ENCODE data around the gene LIPE.

LIPE gene

DNA sequence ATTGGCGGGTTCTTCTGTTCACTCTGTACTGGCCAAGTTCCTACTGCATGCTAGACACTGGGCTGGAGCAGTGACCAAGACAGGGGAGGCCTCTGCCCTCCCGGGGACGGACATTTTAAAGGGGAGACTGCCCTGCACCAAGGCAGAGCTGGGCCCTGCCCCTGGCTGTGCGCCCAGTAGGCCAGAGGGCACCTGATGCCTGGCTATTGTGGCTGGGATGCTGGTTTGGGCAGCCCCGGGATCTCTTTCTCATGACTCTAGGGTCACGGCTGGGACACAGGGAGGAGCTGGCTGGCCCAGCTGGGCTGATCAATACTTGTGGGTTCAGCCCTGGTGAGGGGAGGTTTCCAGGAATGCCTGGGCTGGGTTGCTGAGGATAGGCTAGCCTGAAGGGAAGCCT lies 17.7 kb downstream of the LIPE start:
- DNase-seq = no peak
- no peak overlapping the region for H3K4me3 Mint-ChIP-seq
- H3K4me1 Mint-ChIP-seq = peaks cover 6% of the 10 kb centered on the region
- no peak for ATAC-seq
- H3K27me3 Mint-ChIP-seq = no peaks in the 10 kb centered on the region
- no peaks in the 10 kb centered on the region for H3K9me3 Mint-ChIP-seq
- peak overlapping the region in 1 of 2 donors; percentile 24 for H3K27ac Mint-ChIP-seq

GRCh38 chr19:42407816-42408175 lies 19.4 kb downstream of the LIPE start:
- no peak overlapping the region for H3K27ac Mint-ChIP-seq
- DNase-seq = no peak
- no peaks in the 10 kb centered on the region for H3K9me3 Mint-ChIP-seq
- ATAC-seq = no peak
- H3K27me3 Mint-ChIP-seq = no peaks in the 10 kb centered on the region
- H3K4me1 Mint-ChIP-seq = peaks cover 10% of the 10 kb centered on the region
- H3K4me3 Mint-ChIP-seq = no peak overlapping the region

DNA sequence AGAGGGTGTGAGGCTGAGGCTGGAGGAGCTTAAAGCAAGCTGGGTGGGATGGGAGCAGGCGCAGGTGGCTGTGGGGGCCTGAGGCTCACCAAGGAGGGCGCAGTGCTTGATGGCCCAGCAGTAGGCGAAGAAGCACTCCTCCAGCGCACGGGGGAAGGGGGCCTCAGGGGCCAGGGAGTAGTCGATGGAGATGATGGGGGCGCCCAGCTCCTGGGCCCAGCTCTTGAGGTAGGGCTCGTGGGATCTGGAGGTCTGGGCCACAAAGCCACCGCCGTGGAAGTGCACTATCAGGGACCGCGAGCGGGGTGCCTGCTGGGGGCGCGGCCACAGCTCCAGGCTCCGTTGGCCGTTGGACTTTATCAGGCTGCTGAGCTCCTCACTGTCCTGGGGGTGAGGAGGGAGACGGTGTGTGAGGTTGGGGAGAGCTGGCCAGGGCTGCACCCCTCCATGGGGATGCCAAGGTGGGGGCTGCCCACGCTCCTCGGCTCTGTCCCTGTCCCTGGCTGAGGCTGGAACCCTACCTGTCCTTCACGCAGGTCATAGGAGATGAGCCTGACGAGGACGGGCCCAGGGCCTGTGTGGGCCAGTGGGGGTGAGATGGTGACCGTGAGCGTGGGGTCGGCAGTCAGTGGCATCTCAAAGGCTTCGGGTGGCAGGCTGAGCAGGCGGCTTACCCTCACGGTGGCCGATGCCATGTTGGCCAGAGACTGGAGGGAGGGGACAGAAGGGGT lies 19.9 kb downstream of the LIPE start:
- Mint-ChIP-seq H3K9me3 (no peaks in the 10 kb centered on the region), H3K27me3 (no peaks in the 10 kb centered on the region), H3K27ac (no peak overlapping the region), H3K4me1 (peaks cover 14% of the 10 kb centered on the region), H3K4me3 (peak overlapping the region in 1 of 2 donors; percentile 7)
- ATAC-seq (no peak), DNase-seq (no peak)

GRCh38 chr19:42406111-42406510 lies 21.1 kb downstream of the LIPE start:
- DNase-seq = no peak
- Mint-ChIP-seq H3K4me1 (peaks cover 21% of the 10 kb centered on the region), H3K27me3 (no peaks in the 10 kb centered on the region), H3K27ac (peak overlapping the region in 1 of 2 donors; percentile 92), H3K9me3 (no peaks in the 10 kb centered on the region), H3K4me3 (no peak overlapping the region)
- ATAC-seq = no peak

DNA sequence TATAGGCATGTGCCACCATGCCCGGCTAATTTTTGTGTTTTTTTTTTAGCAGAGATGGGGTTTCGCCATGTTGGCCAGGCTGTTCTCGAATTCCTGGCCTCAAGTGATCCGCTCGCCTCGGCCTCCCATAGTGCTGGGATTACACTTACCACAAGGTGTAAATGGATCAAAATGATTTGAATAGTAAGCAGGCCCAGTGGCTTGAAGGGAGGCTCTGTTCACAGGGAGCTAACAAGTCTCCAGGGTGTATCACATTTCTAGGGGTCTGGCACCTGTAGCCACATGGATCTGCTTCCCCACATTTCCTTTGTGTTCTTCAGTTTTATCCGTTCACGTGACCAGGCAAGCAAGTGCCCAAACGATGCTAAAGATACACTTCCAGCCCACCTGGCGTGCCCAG lies 23.6 kb downstream of the LIPE start:
- H3K4me1 Mint-ChIP-seq = peaks cover 45% of the 10 kb centered on the region
- H3K27me3 Mint-ChIP-seq = no peaks in the 10 kb centered on the region
- no peaks in the 10 kb centered on the region for H3K9me3 Mint-ChIP-seq
- ATAC-seq = no peak
- DNase-seq = no peak
- no peak overlapping the region for H3K4me3 Mint-ChIP-seq
- no peak overlapping the region for H3K27ac Mint-ChIP-seq

GRCh38 chr19:42402376-42403116 lies 24.6 kb downstream of the LIPE start:
- H3K4me3 Mint-ChIP-seq = peak overlapping the region; percentile 85 to 89
- peaks cover 52% of the 10 kb centered on the region for H3K4me1 Mint-ChIP-seq
- H3K9me3 Mint-ChIP-seq = no peaks in the 10 kb centered on the region
- no peaks in the 10 kb centered on the region for H3K27me3 Mint-ChIP-seq
- peak; percentile 1 for ATAC-seq
- no peak for DNase-seq
- peak overlapping the region in 1 of 2 donors; percentile 67 for H3K27ac Mint-ChIP-seq

GRCh38 chr19:42401365-42402303 lies 25.6 kb downstream of the LIPE start:
- Mint-ChIP-seq H3K4me1 (peaks cover 59% of the 10 kb centered on the region), H3K27me3 (no peaks in the 10 kb centered on the region)

GRCh38 chr19:42400404-42400803 lies 26.8 kb downstream of the LIPE start:
- no peaks in the 10 kb centered on the region for H3K9me3 Mint-ChIP-seq
- peak overlapping the region in 1 of 2 donors; percentile 93 for H3K27ac Mint-ChIP-seq
- no peak overlapping the region for H3K4me3 Mint-ChIP-seq
- ATAC-seq (no peak), DNase-seq (no peak)
- no peaks in the 10 kb centered on the region for H3K27me3 Mint-ChIP-seq
- H3K4me1 Mint-ChIP-seq = peaks cover 69% of the 10 kb centered on the region

More at GRCh38 chr19:42401365-42402303, 25.6 kb downstream of the LIPE start:
- H3K9me3 Mint-ChIP-seq = no peaks in the 10 kb centered on the region
- peak overlapping the region in 1 of 2 donors; percentile 35 for H3K27ac Mint-ChIP-seq
- DNase-seq = peak; percentile 70 to 72
- H3K4me3 Mint-ChIP-seq = peak overlapping the region; percentile 85 to 89
- peak; percentile 75 for ATAC-seq

DNA sequence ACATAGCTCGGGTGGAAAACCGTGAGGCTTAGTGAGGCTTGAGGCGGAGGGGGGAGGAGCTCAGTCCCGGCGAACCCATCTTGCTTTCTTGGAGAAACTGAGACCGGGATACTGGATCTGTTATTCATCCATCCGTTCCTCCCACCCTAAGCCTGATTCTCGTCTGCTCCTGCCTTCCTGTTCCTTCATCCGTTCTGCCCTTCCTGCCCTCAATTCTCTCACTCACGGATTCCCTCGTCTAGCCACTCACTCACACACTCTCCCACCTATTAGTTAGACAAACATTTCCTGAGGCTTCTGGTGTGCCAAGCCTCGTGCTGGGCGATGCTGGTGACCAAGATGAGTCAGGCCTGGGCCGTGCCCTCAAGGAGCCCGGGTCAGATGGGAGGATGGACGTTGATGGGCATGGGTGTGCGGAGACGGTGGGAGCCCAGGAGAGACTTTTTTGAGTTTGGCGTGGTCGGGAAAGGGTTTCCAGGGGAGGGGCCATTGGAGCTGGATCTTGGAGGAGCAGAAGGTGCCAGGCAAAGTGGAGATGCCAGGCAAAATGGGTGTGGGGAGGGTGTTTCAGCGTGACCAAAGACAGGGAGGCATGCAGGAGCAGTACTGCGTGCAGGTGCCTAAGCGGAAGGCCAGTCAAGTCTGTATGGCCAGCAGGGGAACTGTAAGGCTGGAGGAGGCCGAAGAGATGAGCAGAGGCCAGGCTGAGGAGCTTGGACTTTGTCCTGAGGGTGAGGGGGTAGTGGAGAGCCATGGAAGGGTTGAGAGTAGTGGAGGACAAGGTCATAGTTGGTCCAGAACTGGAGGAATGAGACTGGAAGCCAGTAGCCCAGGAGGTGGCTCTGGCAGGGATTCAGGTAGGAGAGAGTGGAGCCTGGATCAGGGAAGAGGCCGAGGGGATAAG lies 29.7 kb downstream of the LIPE start:
- no peaks in the 10 kb centered on the region for H3K27me3 Mint-ChIP-seq
- no peaks in the 10 kb centered on the region for H3K9me3 Mint-ChIP-seq
- ATAC-seq (no peak), DNase-seq (no peak)
- H3K4me1 Mint-ChIP-seq = peaks cover 62% of the 10 kb centered on the region
- H3K27ac Mint-ChIP-seq = peak overlapping the region; percentile 97 to 98
- peak overlapping the region; percentile 86 to 90 for H3K4me3 Mint-ChIP-seq

DNA sequence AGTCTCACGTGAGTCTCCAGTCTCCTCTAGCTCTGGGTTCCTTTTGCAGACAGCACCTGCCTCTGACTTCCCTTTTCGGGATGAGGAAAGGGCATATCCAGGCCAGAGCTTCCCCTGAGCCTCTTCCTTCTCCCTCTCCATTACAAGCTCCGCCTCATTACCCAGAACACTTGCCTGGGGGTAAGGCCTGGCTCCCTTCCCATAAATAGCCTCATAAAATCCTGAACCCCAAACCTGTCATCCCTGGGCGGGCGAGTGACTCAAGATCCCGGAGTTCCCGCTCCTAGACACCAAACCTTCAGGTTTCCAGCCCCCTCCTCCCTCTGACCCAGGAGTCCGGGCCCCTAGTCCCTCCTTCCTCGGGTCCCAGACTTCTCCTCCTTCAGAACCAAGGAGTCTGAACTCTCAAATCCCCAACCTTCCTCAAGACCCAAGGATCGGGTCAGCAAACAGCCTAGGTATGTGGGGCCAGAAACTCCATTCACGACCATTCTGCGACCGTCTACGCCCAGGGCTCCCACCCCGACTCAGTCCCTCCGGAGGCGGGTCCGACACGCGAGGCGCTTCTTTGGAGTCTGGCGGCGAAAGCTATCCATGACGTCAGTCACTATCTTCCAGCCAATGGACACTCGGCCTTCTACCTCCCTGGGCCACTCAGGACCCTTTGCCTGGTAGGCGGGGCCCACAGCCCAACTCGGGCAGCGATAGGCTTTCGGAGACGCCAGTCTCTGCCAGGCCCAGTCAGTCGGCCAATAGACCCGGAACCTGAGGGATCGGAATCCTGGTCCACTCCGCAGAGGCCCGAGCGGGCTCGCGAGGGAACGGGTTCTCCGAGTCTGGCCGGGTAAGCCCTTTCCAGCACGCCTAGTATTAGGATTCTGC lies 30.6 kb downstream of the LIPE start:
- peak; percentile 97 for ATAC-seq
- Mint-ChIP-seq H3K27me3 (peaks cover 7% of the 10 kb centered on the region), H3K27ac (peak overlapping the region; percentile 97 to 98), H3K9me3 (no peaks in the 10 kb centered on the region), H3K4me1 (peaks cover 53% of the 10 kb centered on the region), H3K4me3 (peak overlapping the region; percentile 86 to 90)
- peak; percentile 98 to 99 for DNase-seq

DNA sequence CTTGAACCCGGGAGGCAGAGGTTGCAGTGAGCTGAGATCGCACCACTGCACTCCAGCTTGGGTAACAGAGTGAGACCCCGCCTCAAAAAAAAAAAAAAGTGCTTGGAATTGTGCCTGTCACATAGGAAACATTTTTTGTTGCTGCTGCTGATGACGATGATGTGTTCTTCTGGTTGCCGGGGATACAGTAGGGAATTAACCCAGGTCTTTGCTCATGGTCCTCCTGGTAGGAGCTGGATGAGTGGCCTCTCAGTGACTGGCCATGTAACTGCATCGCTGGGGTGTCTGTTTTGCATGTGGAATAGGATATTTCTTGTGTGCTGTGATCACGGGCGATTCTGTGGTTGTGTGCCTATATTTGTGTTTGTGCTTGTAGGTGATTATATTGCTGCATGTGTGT lies 32.4 kb downstream of the LIPE start:
- H3K4me3 Mint-ChIP-seq = no peak overlapping the region
- H3K27ac Mint-ChIP-seq = no peak overlapping the region
- no peaks in the 10 kb centered on the region for H3K9me3 Mint-ChIP-seq
- H3K27me3 Mint-ChIP-seq = peaks cover 25% of the 10 kb centered on the region
- ATAC-seq = no peak
- peaks cover 34% of the 10 kb centered on the region for H3K4me1 Mint-ChIP-seq
- DNase-seq = no peak

DNA sequence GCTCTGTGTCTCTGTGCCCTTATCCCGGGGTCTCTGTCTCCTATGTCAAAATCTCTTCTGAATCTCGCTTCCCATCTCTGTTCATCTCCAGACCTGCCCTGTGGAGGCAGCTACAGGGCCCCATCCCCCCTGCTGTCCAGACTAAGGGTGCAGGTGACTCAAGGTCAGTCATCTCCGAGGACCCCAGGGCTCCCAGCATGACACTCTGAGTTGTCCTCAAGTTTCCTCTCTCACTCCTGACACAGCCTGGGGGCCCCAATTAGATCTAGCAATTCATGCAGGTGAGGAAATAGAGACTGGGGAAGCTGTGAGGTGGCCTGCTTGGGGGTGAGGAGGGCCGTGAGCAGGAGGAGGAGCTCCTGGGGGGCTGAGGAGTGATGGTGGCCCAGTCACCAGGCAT lies 35.0 kb downstream of the LIPE start:
- DNase-seq (no peak), ATAC-seq (no peak)
- no peak overlapping the region for H3K4me3 Mint-ChIP-seq
- H3K27ac Mint-ChIP-seq = no peak overlapping the region
- peaks cover 15% of the 10 kb centered on the region for H3K4me1 Mint-ChIP-seq
- H3K27me3 Mint-ChIP-seq = peaks cover 43% of the 10 kb centered on the region
- H3K9me3 Mint-ChIP-seq = no peaks in the 10 kb centered on the region

GRCh38 chr19:42389899-42390298 lies 37.3 kb downstream of the LIPE start, which contains the start of gene CNFN:
TSS of gene CNFN (minus strand) at chr19:42390297. CDS start at chr19:42389037, 1,260 bp downstream.
- Mint-ChIP-seq H3K4me1 (peaks cover 9% of the 10 kb centered on the region), H3K27me3 (peaks cover 50% of the 10 kb centered on the region), H3K27ac (no peak within 1 kb of the TSS), H3K9me3 (no peaks in the 10 kb centered on the region), H3K4me3 (no peak within 1 kb of the TSS)
- no peak for DNase-seq
- no peak for ATAC-seq

Data from stimulated activated naive CD8-positive, alpha-beta T cell treated with anti-CD3 and anti-CD28 coated beads, Interleukin-15, amount 100 ng/mL, for 72 hours (primary cell).